GM19240 (cell line): Measurements from ENCODE around the gene JADE2.
"Not testable (repeated sequence)": the region's sequence is repeated elsewhere in the genome, so short reads cannot be mapped to it uniquely, and the experiment has no call there.

ENCODE experiments used
- DNase-seq: peaks from one replicate; pipeline ENCODE4 v3.0.0; 2011; ENCODE audit warnings: low spot score; ENCODE audit not compliant: insufficient read length

JADE2 gene

DNA sequence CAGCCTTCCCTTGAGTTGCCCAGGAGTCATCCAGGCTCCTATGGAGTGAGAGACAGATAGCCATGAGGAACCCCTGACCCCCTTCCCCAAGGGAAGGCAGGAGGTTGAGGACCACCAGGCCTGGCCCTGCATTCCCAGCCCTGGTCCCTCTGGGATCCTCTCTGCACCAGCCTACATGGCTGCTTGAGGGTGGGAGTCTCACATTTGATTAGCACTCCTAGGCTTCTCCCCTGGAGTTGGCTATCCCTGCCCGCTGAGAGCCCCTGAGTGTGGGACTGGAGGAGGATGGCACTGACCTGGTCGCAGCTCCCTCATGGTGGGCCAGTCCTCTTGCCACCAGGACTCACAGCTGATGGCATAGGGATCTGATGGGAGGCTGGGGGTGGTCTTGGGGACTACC is 60.5 kb downstream of the JADE2 start:
- no peak for DNase-seq

DNA sequence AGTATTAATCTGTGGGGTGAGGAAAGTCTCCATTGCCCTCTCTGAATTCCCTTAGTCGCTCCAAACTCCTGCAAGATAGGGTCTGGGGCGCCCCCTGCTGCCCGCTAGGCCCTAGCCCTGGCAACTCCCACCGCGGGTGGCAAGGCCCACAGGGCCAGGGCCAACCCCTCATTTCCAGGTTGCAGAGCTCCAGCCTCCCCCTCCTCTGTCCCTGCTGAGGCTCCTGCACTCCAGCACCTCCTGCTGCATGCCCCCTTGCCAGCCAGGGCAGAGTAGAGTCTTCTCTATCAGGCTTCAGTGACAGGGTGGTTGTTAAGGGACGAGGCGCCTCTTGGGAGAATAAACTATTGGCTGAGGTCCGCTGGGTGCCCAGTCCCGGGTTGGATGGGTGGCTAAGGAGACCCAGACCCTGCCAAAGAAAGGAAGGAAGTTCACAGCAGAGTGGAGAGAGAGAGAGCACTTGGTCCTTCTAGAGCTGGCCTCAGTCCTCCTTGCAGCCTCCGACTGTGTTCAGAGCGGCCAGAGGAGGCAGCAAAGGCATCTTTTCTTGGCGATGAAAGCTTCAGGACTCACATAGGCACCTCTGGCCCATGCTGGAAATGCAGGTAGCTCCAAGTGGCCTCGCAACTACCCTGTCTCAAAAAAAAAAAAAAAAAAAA is 61.5 kb downstream of the JADE2 start:
- peak; percentile 76 for DNase-seq

DNA sequence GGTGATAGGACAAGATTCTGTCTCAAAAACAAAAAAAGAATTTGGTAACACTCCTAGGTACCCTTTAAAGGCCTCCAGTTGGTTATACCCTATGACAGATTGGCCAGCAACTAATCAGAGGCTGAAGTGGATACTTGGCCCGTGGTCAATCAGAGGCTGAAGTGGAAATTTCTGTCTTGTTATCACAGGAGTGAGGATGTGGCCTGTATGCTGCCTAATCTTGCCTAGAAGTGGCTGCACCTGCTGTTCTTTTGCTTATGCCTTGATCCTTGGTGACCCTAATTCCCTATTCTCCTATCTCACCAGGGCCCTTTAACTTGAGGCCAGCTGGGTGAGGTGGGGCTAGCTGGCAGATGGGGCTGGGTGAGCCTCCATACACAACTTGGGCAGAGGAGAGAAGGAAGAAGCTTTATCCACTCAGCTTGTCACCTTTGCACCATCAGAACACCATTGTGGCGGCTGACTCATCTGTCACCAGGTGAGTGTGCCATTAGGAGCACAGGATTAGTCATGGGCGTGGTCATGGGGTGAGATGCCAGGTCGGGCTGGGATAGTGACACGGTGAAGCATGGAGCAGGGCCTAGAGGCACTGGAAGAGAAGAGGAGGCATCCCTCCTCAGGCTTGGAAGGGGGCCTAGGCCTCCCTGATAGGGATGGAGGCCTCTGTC is 65.7 kb downstream of the JADE2 start:
- DNase-seq = no peak

DNA sequence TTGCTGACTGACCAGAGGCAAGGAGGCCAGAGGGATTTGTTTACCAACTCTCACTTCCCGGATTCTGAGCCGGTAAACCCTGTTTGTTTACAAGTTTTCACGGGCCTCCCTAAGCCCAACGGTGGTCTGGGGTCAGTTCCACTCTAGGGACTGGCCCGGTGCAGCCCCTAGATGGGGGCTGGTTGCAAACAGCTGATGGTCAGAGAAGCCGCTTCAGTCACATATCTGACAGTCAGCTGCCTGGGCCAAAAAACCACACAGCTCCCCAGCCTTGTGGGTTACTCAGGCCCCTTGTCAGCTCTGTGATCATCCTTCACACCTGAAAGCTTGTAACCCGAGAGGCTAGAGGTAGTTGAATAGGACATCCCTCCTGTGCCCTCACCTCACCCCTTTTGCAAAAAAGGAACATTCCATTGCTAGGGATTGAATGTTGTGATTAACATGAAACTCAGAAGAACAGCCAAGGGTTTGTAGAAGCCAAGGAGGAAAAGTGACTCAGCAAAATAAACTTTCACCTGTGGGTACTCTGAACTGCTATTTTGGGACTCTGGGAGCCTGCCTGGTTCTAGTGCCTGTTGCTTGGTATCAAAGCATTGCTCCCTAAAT is 66.8 kb downstream of the JADE2 start:
- no peak for DNase-seq

DNA sequence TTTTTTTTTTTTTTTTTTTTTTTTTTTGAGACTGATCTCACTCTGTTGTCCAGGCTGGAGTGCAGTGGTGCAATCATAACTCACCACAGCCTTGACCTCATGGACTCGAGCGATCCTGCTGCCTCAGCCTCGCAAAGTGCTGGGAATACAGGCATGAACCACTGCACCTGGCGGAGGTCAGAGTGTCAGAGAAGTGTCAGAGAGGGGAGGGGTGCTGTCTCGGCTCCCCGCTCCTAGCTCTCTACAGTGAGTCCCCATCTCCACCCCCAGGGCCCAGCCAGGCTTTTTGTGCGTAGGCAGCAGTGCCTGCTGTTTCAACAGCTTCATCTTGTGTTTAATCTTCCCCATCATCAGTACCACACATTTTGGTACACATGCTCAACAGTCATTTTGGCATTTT is 68.9 kb downstream of the JADE2 start:
- no peak for DNase-seq

DNA sequence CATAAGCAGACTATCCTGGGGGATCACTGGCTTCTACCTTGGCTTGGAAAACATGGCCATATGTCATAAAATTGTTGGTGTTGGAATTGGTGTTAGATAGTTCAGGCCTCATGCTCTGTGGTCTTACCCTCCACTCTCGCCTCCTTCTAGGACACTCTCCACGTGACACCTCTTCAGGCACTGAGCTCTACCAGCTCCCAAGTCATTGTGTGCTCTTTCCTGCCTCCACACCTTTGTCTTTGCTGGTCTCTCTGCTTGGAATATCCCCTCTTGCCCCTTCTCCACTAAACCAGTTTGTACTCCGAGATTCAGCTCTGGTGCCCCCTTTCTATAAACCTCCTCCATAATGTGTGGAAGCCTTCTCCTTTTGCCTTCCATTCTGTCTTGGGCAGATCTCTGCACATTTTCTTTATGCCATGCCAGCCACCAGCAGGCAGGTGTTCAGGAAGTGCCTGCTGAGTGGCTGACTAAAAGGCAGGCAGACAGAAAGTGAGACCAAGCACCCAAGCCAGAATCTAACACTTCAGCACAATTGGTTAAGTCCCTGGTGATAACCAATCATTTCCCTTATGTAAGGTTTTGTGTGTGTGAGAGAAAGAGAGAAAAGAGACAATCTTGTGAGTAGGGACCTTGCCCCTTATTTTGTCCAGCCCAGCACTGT is 69.5 kb downstream of the JADE2 start:
- no peak for DNase-seq

DNA sequence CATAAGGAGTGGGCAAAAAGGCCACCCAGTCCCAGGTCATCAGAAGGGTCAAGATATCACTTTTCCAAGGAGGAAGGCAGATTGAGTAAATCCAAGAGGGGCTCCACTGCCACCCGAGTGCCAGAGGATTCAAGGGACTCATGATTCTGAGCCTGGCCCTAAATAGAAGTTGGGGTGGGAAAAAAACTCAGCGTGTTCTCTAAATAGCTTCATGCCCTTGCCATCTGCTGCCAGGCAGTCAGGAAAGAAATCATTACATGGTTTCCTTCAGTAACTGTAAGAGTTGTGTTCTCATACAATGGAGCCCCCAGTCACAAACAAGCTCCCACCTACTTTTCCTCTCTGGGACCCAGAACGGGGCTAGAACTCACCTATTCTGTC is 70.0 kb downstream of the JADE2 start:
- no peak for DNase-seq

DNA sequence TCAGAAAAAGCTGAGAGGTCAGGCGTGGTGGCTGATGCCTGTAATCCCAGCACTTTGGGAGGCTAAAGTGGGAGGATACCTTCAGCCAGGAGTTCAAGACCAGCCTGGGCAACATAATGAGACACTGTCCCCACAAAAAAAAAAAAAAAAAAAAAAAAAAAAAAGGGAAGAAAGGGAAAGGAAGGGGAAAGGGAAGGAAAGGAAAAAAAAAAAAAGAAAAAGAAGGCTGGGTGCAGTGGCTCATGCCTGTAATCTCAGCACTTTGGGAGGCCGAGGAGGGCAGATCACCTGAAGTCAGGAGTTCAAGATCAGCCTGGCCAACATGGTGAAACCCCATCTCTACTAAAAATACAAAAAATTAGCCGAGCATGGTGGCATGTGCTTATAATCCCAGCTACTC is 74.3 kb downstream of the JADE2 start:
- DNase-seq = not testable (repeated sequence)

DNA sequence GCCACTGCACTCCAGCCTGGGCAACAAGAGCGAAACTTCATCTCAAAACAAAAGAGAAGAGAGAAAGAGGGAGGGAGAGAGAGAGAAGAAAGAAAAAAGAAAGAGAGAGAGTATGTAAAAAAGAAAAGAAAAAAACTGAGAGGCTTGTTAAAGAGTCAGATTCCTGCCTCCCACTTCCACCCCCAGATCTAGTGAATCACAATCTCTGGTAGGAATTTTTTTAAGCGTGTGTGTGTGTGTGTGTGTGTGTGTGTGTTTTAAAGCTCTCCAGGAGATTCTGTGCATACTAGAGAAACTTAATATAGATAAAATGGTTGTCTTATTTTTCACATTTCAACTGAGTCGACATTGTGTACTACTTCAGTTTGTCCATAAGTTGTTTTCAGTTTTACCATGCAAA is 75.1 kb downstream of the JADE2 start:
- no peak for DNase-seq

DNA sequence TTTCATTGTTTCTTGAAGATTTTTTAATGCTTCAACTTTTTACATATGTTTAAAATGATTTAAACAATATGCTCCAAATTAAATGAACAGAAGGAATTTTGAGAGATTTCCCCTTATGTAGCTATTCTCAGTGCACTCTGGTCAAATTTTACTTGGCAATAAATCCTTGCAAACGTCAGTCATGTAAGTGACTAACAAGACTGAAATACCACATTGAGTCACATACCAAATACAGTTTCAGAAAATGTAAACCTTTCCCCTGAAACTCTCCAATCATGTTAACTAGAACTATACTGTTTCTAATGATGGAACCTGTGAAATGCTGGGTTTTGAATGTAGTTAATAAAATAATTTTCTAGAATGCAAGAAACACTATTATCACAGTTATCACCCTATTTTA is 77.6 kb downstream of the JADE2 start:
- DNase-seq = no peak

DNA sequence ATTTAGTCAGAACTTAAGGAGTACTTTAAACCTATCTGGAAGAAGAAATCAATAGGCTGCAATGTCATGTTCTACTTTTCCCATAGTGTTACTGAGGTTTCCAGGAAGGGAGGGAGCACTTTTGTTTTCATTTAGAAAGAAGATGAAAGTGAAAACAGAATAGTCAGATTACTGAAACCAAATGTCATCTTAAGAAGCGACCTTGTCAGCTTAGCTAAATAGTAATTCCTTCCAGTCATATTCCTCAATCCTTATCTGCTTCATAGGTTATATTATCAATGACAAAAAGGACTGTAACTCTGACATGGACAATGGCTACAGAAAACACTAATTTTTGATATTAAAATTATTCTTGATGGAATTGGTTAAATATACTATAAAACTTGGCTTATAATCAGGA is 79.4 kb downstream of the JADE2 start:
- no peak for DNase-seq

DNA sequence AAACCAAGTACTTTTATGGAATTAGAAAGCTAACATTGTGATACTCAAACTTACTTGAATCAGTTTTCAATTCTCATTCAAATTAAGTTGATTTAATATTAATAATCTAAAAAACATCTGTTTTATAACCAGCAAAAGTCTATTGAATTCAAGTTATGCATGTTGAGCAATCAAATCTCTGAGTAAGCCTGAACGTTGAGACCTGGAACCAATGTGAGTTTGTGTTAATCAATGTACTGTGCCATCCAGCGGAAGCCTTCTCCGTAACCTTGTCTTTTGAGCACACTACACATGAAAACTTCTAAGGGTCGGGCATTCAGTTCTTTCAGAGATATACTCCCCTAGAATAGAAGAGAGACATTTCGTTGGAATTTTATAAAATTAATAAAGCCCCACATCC is 81.3 kb downstream of the JADE2 start:
- DNase-seq = no peak

DNA sequence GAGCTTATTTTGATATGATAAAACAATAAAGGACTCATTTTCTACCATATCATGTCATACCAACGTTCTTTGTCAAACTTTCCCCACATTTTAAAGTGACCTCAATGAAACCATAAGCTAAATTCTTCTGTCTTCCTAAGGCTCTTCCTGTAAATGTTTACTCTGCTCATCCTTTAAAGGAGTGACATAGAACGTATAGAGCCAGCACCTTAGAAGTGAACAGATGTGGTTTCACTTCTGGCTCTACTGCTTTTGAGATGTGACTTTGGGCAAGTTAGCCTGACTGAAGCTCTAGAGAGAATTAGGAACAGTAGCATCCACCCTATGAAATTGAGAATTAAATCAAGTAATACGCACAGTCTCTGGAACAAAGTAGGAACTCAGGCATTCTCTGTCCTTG is 83.1 kb downstream of the JADE2 start:
- no peak for DNase-seq

DNA sequence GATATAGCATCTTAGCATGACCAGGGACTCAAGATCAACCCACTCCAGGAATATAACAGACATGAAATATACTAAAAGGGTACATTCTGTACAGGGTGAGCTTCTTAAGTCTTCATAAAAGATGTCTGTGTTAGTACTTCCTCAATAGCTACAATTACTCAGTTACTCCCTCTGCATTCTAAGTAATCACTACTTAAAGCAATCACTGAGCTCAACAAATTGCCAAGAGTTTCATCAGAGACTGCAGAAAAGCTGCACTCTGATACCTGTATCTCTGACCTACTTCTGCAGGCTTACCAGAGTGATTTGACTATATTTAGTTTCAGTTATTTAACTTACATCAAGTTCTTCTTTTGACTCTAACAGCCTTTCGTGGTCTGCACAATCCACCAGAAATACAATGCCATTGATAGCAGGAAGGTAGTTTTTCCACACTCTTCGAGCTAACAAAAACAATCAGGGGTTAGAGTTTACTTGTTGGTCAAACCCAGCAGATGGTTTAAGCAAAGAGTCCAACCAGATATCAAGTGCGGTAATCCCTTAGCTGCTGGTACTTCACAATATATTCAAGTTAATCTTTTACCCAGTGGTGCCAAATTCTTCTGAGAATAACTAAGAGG is 83.9 kb downstream of the JADE2 start:
- DNase-seq = no peak

DNA sequence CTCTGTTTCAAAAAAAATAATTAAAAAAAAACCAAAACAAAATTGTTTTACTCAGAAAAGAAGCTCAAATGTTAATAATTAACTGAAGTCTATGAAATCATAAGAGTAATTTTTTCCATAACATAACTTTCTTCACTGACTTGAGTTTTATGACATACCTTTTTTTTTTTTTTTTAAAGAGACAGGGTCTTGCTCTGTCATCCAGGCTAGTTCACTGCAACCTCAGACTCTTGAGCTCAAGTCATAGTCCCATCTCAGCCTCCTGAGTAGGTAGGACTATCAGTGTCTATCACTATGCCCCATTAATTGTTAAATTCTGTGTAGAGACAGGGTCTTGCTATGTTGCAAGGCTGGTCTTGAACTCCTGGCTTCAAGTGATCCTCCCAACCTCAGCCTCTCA is 85.3 kb downstream of the JADE2 start:
- no peak for DNase-seq

DNA sequence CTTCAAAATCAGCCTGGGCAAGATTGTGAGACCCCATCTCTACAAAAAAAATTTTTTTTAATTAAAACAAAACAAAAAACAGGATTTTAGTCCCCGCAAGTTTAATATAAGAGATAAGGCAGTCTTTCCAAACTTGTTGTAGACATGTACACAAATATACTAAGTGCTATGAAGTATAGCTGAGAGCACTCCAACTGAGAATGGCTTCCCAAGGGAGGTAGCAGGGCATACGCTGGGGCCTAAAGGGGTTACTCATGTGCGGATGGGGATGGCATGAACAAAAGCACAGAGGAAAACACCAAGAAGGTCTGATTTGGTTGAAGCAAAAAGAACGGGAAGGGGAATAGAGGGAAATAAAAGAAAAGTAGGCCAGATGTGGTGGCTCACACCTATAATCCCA is 86.0 kb downstream of the JADE2 start:
- DNase-seq = no peak

DNA sequence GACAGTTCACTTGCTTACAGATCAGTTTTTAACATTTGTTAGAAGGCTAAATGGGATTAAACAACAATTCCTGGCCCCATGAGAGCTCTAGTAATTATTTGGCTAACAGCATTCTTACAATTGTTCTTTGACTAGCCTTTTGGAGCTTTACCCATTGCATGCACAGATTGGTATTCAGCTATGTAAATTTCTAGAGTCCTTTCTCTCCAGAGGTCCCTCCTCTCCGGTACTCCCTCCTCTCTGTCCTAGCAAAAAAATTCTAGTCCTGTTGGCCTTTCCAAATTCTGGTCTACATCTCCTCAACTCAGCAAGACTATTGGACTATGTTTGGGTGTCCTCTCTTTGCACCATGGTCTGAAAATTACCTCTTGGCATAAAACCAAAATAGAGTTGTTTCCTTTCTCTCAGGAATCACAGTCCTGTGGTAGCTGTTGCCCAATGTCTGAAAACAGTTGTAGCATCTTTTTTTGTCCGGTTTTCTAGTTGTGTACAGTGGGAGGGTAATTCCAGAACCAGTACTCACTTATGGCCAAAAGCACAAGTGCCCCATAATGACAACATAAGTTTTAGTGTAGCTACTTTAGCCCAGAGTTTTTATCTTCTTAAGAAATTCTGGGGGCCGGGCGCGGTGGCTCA is 89.1 kb downstream of the JADE2 start:
- DNase-seq = no peak

DNA sequence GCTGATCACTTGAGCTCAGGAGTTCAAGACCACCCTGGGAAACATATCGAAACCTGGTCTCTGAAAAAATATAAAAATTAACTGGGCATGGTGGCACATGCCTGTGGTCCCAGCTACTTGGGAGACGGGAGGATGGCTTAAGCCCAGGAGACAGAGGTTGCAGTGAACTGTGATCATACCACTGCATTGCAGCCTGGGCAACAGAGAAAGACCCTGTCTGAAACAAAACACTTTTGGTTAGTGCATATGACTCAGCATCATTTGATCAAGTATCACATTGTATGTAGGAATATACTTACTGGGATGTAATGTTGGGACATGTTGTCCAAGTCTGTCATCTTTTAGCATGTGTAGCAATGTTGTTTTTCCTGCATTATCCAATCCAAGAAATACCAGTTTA is 95.2 kb downstream of the JADE2 start:
- DNase-seq = no peak

DNA sequence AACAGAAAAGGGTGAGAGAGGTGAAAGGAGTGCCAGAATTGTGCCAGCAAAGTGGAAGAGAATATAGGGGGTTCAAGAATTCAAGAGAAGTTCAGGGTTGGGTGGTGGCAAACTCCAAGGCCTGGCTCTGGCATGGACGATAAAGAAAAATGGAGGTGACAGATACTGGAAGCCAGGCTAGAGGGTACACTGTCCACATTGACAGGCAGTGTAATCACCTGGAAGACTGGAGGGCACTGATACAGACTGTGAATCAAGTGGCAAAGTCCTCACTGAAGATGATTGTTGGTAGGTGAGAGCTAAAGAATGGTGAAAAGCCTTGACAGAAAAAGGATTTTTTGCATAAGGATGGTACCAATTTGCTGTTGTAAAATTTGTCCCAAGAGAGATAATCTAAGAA is 100.1 kb downstream of the JADE2 start:
- DNase-seq = no peak

DNA sequence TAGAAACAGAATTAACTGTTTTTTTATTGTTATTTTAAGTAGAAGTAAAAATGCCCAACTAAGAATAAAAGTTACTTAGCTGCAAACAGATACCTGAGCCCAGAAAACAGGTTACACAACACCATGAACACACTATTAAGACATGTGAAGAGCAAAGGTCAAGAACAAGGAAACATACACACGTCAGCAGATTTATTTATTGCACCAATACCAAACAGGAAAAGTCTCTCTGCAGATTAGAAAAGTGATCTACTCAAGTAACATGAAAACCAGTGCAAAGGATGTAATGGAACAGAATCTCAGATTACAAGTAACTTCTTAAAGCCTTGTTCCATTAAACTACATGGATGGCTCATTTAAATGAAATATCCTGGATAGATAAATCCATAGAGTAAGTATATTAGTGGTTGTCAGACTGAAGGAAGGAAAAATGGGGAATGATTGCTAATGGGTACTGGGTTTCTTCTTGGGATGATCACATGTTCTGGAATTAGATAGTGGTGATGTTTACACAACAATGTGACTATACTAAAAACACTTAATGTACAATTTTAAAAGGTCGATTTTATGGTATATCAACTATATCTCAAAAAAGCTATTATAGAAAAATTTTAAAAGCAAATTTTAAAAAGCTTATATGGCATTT is 101.0 kb downstream of the JADE2 start:
- no peak for DNase-seq
